ENCODE data around the gene PHLPP1. TPM values are rescaled to one million over a fixed set of nuclear protein-coding genes. Genes with fewer than 3 reads are reported as not detected.

The PHLPP1 gene
- total RNA-seq, 2 experiments from 2014 or later: 9.0 to 12.4 TPM

DNA sequence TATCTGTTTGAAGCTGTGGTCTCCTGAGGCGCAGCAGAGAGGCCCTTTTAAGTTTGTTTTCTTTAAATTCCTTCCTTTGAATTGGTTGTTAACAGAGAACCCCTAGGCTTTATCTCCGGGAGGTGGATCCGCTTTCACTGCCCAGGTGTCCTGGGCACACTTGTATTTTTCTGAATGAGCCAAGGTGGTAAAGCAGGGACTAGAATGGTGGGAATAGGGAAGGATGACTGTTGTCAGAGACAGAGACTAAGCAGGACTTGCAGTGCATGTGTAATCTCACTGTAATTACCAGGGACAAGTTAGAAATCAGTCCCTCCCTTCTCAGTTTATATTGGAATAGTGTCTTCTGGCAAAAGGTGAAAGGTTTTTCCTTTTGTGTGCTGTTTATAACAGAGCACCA, 72.8 kb downstream of the PHLPP1 start:
- Histone ChIP-seq H3K9me3 (ENCODE audit: low read length) (no peaks in the 10 kb centered on the region), H4K20me1 (ENCODE audit: insufficient read depth, low read length) (no peaks in the 10 kb centered on the region), H2AFZ (ENCODE audit: low read length) (no peak overlapping the region), H3K4me1 (ENCODE audit: insufficient read depth, low read length, poor library complexity, severe bottlenecking) (no peaks in the 10 kb centered on the region), H3K4me2 (ENCODE audit: low read length) (no peak overlapping the region), H3K9me2 (ENCODE audit: insufficient read depth, low read length) (no peaks in the 10 kb centered on the region), H3K36me3 (ENCODE audit: insufficient read depth, low read length) (no peaks in the 10 kb centered on the region), H3K79me2 (ENCODE audit: insufficient read depth, low read depth, low read length) (no peaks in the 10 kb centered on the region), H3K4me3 (ENCODE audit: low read depth, low read length, poor library complexity, severe bottlenecking) (no peak overlapping the region), H3K27ac (ENCODE audit: low read depth, low read length, poor library complexity, severe bottlenecking) (no peak overlapping the region)
- no peak for DNase-seq (ENCODE audit: low spot score)
- ChIA-PET CTCF (ENCODE audit: unreplicated experiment) (no interaction called here), POLR2A (interaction anchor here (0.7 kb wide), 1 partner anchor 294 kb away, joined by 3 read pairs; no protein-coding TSS in a partner anchor)
- no TSS peak for BruUV-seq (replicated peaks)
- TF ChIP-seq EZH2phosphoT487 (IDR thresholded peaks at IDR 0.05; ENCODE audit: borderline replicate concordance, low read depth, low read length) (no peak), CTCF (conservative IDR thresholded peaks at IDR 0.05; ENCODE audit: low read length) (no peak)
- intact Hi-C loops (cut with micrococcal nuclease; ENCODE audit: unreplicated experiment): no loop called here

DNA sequence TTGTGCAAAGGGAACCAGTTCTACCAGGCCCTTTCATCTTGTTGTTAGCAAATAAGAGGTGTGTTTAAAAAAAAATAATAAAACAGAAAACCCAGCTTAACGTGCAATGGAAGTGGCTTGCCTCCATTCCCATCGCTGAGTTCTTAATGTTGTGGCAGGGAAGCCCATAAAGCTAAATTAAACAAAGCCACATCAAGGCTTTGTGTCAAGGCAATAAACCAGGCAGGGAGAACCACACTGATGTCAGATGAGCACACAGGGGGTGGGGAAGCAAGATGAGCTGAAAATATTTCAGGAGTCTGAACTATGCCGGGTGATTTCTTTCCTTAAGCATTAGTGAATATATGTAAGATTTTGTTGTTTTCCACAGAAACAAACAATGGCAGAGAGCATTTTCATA, 73.5 kb downstream of the PHLPP1 start:
- Histone ChIP-seq H3K9me2 (ENCODE audit: insufficient read depth, low read length) (no peaks in the 10 kb centered on the region), H3K79me2 (ENCODE audit: insufficient read depth, low read depth, low read length) (no peaks in the 10 kb centered on the region), H3K4me2 (ENCODE audit: low read length) (no peak overlapping the region), H2AFZ (ENCODE audit: low read length) (no peak overlapping the region), H4K20me1 (ENCODE audit: insufficient read depth, low read length) (no peaks in the 10 kb centered on the region), H3K36me3 (ENCODE audit: insufficient read depth, low read length) (no peaks in the 10 kb centered on the region), H3K4me3 (ENCODE audit: low read depth, low read length, poor library complexity, severe bottlenecking) (no peak overlapping the region), H3K4me1 (ENCODE audit: insufficient read depth, low read length, poor library complexity, severe bottlenecking) (no peaks in the 10 kb centered on the region), H3K27ac (ENCODE audit: low read depth, low read length, poor library complexity, severe bottlenecking) (no peak overlapping the region), H3K9me3 (ENCODE audit: low read length) (no peaks in the 10 kb centered on the region)
- POLR2A ChIA-PET: interaction anchor here (0.7 to 1.0 kb wide), 2 partner anchors 10 to 294 kb away, joined by 3 to 6 read pairs; no protein-coding TSS in a partner anchor
- BruUV-seq (replicated peaks): no TSS peak
- CTCF ChIA-PET (ENCODE audit: unreplicated experiment): no interaction called here
- intact Hi-C loops (cut with micrococcal nuclease; ENCODE audit: unreplicated experiment): no loop called here
- no peak for TF ChIP-seq EZH2phosphoT487 (IDR thresholded peaks at IDR 0.05; ENCODE audit: borderline replicate concordance, low read depth, low read length)
- no peak for TF ChIP-seq CTCF (conservative IDR thresholded peaks at IDR 0.05; ENCODE audit: low read length)
- no peak for DNase-seq (ENCODE audit: low spot score)

- Histone ChIP-seq H3K27ac (ENCODE audit: low read depth, low read length, poor library complexity, severe bottlenecking) (no peak overlapping the region), H3K4me3 (ENCODE audit: low read depth, low read length, poor library complexity, severe bottlenecking) (no peak overlapping the region), H3K4me2 (ENCODE audit: low read length) (no peak overlapping the region), H3K4me1 (ENCODE audit: insufficient read depth, low read length, poor library complexity, severe bottlenecking) (no peaks in the 10 kb centered on the region), H3K9me2 (ENCODE audit: insufficient read depth, low read length) (no peaks in the 10 kb centered on the region), H2AFZ (ENCODE audit: low read length) (no peak overlapping the region), H4K20me1 (ENCODE audit: insufficient read depth, low read length) (no peaks in the 10 kb centered on the region), H3K36me3 (ENCODE audit: insufficient read depth, low read length) (no peaks in the 10 kb centered on the region), H3K9me3 (ENCODE audit: low read length) (no peaks in the 10 kb centered on the region), H3K79me2 (ENCODE audit: insufficient read depth, low read depth, low read length) (no peaks in the 10 kb centered on the region)
- no peak for DNase-seq (ENCODE audit: low spot score)
- intact Hi-C loops (cut with micrococcal nuclease; ENCODE audit: unreplicated experiment): no loop called here
- ChIA-PET POLR2A (no interaction called here), CTCF (ENCODE audit: unreplicated experiment) (no interaction called here)
- BruUV-seq (replicated peaks): no TSS peak
- TF ChIP-seq CTCF (conservative IDR thresholded peaks at IDR 0.05; ENCODE audit: low read length): no peak
- TF ChIP-seq EZH2phosphoT487 (IDR thresholded peaks at IDR 0.05; ENCODE audit: borderline replicate concordance, low read depth, low read length): no peak
Observed at GRCh38 chr18:62790871-62791772, 75.8 kb downstream of the PHLPP1 start.

Measured in OCI-LY7 (cell line).